ENCODE measurements around the gene LARGE1.
"Not testable (repeated sequence)": the region's sequence is repeated elsewhere in the genome, so short reads cannot be mapped to it uniquely, and the experiment has no call there.

Gene LARGE1

DNA sequence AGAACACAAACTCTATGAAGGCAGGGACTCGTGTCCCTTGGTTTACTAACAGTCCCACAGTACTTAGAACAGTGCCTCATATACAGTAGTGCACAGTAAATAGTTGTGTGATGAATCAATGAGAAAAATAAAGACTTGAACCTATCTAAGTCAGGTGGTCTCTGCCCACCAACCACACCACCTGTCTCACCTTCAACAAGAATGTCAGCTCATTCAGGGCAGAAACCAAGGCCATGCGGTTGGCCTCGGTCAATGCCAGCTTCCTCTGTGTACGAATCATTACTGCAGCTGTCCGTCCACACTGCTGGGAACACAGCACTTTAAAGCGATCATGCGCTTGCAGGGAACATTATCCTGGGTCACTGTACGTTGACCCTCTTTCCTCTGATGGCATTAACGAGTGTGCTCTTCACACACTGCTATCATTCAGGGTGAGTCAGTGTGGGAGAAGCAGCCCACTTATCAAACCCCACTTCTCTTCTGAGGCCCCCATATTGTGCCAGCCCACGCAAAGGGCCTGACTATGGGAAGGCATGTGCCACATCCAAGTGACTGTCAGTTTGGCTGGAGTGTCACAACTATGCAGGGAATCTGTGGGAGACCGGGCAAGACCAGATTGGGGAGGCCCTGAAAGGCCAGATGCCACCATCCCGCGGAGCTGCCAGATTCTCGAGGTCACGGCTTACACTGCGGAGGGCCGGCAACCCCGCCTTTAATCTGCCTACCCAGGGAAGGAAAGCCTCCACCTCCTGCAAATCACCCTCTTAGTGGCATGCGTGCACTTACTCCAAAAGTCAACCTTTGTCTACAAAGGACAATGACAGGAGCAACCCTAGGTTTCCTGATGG lies 36.1 kb downstream of the LARGE1 start:
- peak; percentile 83 for DNase-seq

DNA sequence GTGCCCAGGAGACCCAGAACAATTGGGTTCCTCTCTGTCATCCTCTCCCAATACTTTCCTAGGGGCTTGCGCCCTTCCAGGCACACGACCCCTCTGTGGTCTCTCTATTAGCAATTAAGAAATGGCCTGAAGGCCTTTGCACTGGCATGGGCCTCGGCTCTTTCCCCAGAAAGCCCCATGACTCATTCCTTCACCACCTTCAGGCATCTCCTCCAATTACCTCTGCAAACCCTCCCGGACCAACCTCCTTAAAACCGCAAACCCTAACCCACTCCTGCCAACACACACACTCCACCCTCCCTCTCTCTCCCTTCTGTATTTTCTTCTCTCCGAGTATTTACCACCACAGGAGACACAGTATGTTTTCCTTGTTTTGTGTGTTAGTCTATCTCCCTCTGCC lies 36.7 kb downstream of the LARGE1 start:
- no peak for DNase-seq

DNA sequence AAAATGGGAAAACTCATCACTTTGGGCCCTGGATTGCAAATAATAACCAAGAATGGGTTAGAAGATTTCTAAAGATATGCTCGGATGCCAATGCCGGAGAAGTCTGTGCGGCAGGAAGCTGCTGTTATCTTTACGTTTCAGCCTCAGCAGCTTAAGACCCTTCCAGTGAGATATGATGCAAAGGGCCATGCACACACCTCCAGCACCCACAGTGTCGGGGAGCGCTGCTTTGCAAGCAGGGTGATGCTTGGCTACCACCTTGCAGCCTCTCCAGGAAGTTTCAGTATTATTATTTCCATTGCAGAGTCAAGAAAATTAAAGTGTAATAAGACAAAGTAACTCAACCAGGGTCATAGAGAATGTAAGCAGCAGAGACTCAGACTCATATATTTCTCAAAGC lies 37.3 kb downstream of the LARGE1 start:
- DNase-seq = no peak

DNA sequence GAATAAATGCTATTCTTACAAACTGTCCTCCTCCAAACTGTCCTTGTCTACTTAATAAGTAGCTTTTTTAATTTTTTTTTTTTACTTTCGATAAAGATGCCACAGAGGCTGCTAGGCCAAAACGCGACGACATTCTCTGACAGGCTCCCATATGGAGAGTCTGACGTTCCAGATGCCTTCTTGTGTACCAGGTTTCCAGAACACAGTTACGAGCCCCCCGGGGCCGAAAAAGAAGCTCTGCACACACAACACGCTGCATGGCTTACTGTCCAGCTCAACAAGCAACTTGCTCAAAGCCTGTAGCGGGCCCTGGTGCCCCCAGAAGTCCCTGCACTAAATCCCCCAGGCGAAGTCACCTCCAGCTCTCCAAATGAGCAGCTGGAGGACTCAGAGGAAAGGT lies 39.3 kb downstream of the LARGE1 start:
- DNase-seq = no peak

DNA sequence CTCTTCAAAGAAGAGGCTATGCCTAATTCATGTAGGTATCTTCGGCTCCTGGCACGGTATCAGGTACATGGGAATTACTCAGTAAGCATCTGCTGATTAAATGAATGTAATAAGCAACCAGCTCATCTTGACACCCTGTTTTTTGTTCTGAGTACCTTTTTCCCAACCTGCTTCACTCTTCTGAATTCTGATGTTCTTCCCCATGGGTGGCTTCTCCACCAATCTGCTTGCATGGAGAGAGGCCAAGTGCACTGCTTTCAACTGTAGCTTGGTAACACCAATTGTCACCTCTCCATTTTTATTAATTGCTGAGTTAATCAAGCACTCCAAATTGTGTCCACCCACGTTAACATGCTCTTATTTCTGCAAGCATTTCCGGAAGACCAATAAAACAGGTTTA lies 40.5 kb downstream of the LARGE1 start:
- DNase-seq = no peak

DNA sequence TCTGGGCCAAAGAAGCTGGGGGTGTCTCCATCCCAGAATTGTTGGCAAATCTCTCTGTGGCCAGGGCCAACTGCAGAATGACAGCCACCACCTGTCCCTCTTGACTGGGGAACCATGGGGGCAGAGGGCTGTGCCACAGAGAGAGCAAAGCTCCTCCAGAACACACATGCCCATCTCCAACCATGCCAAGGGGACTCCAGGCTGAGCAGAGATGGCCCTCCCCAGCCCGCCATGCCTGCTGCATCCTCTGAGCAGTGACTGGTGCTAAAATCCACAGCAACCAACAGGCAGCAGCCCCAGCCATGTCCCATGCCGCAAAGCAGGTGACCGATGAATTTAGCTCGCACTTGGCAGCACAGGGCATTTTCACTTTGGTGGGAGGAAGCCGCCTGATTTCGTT lies 45.0 kb downstream of the LARGE1 start:
- DNase-seq = no peak

DNA sequence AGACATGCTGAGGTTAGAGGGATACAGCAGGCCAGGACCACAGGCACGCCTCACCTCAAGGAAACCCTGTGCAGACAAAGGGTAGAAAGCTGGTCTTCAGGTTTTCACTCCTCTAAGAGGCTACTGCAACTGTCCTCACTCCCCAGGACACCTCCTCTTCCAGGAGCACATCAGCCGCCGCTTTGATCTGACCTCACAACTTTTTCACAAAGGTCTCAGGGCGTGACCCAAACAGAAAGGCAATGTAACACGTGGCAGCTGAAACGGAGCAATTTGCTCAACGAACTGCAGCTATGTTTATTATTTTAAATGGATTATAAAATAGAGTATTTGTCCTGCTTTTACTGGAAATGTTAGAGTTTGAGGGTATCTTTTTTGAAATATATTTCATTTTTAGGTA lies 46.1 kb downstream of the LARGE1 start:
- DNase-seq = no peak

DNA sequence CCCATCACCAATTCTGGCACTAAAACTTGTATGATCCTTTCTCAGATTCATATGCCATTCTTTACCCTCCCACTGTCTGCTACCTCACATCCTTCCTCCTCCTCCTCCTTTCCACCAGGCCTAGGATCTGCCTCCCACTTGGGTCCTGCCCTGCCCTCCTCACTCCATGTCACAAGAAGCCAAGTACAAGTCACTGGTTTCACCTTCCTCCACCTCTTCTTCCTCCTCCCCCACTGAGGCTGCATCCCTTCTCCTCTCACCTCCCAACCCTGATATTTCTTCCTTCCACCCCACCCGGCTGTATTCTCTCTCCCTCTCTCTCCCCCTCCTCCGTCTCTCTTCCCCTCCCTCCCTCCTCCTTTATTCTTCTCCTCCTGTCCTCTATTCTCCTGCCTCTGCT lies 46.6 kb downstream of the LARGE1 start:
- no peak for DNase-seq

DNA sequence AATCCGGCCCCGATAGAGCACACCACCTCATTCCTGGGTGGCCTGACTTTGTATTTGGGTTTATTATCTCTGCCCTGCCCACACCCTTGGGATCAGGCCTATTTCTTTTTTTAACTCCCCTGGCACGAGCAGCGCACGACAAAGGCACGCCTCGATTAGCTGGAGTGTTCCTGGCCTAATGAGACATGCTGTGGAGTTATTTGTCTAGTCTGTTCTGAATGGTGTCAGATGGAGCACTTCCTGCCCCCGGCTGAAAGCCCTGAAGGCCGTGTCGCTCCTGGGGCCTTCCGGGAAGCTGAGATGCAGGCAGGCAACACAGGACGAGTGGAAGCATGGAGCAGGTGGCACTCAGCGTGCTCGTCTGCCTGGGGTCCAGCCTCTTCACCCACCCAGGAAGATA lies 47.1 kb downstream of the LARGE1 start:
- peak; percentile 36 for DNase-seq

DNA sequence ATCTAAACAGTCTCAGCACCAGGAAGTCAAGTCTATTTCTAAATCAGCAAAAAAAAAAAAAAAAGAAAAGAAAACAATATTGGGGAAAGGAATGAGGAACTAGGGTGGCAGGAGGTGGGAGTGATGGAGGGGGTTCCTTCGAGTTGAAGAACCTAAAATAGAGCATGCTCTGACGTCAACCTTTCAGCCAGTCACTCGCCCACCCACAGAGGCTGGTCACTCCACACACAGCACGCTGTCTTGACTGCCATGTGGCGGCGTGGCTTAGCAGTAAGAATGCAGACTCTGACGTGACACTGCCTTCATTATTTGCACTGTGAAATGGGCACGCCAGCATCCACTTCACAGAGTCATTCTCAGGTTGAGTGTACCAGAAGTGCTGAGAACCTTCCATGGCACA lies 48.3 kb downstream of the LARGE1 start:
- no peak for DNase-seq

DNA sequence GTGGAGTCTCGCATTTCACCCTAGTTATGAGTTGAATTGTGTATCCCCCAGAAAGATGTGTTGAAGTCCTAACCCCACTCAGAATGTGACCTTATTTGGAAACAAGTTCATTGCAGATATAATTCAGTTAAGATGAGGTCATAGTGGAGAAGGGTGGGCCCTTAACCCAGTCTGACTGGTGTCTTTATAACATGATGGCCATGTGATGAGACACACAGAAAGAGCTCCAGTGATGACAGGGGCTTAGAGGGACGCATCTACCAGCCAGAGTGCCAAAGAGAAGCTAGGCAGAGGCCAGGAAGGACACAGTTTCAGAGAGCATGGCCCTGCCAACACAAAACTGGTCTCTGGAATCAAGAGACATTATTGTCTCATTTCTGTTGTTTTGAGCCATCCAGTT lies 50.3 kb downstream of the LARGE1 start:
- DNase-seq = no peak

DNA sequence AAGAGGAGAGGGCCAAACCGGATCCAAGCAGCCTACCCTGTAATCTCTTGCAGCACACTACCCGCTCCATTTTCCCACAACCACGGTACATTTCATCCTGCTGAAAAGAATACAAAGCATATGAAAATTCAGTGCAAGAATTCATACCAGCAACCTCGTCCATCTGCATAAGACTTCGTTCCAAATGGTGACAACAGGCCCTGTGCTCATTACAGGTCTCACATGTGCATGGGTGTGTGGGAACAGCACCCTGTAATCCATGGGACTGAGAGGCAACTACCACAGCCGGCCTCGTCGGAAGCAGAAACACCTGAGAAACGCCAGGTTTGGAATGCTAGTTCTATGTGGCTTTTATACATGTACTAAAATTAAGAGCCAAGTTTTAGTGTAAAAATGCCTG lies 52.3 kb downstream of the LARGE1 start:
- no peak for DNase-seq

DNA sequence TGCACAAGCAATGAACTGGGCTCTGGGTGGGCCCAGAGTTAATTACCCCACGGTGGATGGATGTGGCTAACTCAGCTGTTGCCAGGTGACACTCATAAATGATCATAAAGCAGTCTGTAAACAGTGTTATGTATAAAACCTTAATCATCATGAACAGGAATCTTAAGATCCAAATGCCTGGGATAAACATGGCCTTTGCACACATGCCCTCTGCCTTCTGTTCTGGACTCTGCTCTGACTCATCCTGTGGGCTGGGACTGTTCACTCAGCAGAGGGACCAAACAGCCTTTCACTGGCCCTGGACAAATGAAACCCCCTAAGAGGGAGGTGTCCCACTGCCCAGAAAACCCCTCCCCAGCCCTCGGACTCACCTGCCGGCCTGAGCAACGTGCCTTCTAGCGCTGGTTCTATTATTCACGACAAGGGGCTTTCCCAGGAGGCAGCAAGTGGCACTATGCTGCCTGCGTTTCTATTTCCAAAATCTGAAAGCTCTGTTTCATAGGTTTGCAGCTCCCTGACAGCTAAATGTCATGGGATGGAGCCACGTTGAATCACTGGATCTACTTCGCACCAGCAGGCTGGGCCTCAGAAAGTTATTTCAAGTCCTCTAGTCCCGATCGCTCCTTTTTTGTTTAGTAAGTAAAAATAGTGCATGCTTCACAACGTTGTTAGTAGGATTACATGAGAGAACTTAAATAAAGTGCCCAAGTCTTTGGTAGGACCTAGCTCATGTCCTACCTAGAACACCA lies 53.0 kb downstream of the LARGE1 start:
- no peak for DNase-seq

DNA sequence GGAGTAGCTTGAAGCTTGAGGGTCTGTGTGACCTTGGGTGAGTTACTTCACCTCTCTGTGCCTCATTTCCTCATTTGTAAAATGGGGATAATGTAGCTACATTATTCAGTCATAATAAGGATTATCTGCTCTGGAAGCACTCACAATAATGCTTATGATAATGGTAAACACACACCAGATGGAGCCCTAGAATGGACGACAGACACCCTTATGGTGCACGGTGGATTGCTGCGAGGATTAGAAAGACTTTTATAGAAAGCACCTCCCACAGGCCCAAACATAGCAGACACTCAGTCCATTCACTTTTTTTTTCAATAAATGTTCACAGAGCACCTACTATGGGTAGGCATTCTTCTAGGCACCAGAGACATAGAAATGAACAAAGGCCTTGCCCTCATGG lies 53.8 kb downstream of the LARGE1 start:
- no peak for DNase-seq

DNA sequence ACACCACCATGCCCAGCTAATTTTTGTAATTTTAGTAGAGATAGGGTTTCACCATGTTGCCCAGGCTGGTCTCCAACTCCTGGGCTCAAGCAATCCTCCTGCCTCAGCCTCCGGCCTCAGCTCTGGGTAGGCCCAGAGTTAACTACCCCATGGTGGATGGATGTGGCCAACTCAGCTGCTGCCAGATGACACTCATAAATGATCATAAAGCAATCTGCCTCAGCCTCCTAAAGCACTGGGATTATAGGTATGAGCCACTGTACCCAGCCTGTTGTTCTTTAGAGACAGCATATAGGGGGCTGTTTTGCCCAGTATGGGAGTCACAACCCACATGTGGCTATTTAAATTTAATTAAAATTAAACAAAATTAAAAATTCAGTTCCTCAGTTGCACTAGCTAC lies 54.3 kb downstream of the LARGE1 start:
- DNase-seq = no peak

DNA sequence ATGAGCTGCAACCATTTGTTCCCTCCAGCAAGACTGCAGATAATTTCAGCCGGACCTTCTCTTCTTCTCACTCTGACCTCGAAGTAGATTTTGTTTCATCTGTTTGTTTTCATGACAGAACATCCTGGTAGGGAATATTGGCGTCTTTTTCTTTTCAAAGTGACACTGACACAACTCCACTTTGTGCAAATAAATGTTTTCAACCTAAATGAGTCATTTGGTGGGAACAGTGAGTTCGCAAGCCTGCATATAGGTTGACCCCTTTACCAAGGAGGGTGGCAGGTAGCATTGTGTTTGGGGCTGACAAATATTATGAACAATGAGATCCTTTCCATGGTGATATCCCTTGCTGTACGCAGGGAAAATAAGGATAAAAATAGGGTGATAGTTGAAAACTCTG lies 55.0 kb downstream of the LARGE1 start:
- no peak for DNase-seq

DNA sequence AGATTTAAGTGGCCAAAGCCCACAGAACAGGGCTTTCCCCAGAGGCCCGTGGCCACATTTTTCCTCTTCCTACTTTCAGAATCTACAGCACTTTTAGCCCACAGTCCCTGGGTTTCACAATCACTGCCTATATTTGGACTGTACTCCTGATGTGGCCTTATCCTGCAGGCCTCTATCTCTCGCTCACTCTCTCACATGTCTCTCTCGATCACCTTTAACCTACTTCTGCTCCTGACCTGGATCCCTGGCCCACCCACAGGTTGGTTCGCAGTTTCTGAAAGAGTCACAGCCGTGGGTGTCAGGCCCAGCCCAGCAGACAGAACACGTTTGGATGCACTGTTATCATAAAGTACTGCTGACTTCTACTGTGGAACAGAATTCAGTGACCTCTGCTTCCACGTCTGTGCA lies 55.5 kb downstream of the LARGE1 start:
- DNase-seq = no peak

DNA sequence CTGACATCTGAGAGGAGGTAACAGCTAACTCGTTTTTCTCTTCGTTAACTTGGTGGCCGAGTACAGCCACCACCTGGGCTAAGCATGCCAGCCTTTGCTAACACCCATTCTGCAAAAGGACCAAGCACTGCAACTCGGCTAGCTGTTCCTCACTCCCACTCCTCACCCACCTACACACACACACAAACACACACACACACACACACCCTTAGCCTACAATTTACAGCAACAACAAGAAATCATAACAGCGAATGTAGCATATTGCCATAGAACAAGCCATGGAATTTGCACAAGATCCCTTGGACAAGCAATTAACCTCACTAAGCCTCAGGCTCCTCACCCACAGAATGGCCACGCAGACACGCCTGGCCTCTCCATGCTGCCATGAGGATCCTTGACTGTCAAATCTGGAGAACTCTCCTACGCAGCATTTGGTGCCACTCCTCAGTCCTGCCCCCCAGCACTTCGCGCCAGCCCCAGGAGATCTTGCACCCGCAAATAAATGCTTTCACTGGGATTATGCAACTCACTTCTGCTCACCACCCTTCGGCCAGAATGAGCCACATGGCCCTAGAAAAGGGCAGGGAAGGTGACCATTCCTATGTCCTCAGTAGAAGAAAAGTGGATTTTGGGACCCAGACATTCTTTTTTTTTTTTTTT lies 58.9 kb downstream of the LARGE1 start:
- DNase-seq = no peak

DNA sequence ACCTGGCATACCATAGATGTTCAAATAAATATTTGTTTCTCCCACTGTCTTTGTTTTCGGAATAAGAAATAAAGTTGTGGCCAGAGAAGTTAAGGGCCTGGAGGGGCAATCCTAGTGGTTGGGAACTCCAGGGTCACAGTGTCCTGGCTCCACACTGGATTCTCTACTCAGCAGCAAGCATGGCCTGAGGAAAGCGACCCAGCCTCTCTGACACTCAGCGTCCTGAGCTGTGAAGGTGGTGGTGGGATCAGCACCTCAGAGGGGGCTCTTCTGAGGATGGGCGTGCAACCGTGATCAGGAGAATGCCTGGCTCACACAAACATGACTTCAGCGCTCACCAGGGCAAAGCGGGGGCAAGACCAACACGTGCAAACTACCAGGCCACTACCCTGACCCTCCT lies 59.9 kb downstream of the LARGE1 start:
- no peak for DNase-seq

DNA sequence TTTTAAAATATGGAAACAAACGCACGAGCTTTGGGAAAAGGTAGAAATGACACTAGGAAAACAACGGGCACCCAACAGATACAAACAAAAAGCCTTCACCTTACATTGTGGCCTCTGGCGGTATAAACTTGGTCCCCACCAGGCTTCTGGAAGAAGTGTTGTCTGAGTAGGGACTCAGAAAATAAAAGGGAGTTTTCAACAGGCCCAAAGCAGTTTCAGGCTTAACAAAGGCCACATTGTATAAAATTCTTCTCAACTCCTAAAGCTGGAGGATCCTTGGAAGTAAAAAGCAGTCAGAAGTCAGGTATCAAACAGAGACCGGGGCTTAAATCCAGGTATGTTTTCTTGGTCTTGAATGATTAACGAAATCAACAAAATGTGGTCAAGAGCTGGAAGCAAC lies 61.0 kb downstream of the LARGE1 start:
- DNase-seq = no peak

DNA sequence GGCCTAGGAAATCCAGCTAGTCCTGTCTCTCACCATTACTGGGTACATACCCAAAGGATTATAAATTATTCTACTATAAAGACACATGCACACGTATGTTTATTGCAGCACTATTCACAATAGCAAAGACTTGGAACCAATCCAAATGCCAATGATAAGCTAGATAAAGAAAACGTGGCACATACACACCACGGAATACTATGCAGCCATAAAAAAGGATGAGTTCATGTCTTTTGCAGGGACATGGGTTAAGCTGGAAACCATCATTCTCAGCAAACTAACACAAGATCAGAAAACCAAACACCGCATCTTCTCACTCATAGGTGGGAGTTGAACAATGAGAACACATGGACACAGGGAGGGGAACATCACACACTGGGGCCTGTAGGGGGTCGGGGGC lies 61.6 kb downstream of the LARGE1 start:
- not testable (repeated sequence) for DNase-seq

DNA sequence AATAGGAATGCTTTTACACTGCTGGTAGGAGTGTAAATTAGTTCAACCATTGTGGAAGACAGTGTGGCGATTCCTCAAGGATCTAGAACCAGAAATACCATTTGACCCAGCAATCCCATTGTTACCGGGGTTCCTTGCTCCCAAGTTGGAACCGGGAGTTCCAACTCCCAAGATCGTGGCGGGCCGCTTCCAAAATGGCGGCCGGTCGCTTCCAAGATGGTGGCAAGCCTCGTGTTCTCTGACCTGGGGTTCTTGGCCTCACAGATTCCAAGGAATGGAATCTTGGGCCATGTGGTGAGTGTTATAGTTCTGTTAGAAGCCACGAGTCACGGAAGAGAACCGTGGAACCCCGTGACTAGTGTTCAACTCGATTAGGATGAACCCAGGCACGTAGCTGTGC lies 62.5 kb downstream of the LARGE1 start:
- DNase-seq = not testable (repeated sequence)

DNA sequence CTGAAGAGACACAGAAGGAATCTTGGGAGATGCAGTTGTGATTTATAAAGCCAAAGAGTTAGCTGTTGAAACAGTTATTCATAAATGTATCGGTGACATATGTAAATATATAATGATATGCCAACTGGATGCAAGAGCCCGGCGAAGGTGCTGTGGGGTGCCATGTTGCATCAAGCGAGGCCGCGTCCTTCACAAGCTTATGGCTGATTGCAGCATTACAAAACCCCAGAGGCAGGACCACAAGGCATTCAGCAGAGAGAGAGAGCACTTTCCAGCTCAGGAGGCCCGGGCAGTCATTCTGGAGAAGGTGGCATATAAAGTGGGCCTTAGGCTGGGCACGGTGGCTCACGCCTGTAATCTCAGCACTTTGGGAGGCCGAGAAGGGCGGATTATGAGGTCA lies 65.6 kb downstream of the LARGE1 start:
- DNase-seq = peak; percentile 10

All from eye (tissue), 1 donor.